Measurements from ENCODE around the gene PEMT. TPM values are rescaled to one million over a fixed set of nuclear protein-coding genes. Genes with fewer than 3 reads are reported as not detected.

Gene PEMT
- total and polyA plus RNA-seq, 2 of the 4 experiments (the other 2 are of a cell fraction): 23.3 to 49.5 TPM

DNA sequence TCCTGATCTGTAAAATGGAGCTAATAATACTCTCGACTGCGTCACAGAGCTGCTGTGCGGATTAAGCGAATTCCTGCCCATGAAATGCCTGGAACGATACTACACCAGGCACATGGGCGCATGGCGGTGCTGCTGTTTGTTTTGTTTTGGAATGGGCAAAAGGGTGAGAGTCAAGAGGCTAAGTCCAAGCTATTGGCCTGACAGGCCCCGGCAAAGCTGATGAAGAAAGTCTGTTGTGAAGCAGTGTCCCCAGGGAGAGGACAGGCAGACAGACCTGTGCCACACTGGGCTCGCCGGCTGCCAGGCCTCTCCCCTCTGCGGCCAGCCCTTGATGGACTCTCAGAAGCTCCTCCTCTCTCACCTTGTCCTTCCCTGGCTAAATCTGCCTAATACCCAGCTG lies 64.0 kb downstream of the PEMT start:
- intact Hi-C loops (cut with micrococcal nuclease): no loop called here
- Histone ChIP-seq H4K20me1 (ENCODE audit: insufficient read depth, low read length) (no peaks in the 10 kb centered on the region; the same call in 1 of the 2 replicates), H3K9ac (ENCODE audit: low read depth, low read length) (no peak overlapping the region), H4K91ac (ENCODE audit: insufficient read depth, low read depth, low read length) (no peak overlapping the region), H2BK15ac (ENCODE audit: low read depth, low read length) (no peak overlapping the region), H2AK5ac (ENCODE audit: low read depth, low read length) (no peak overlapping the region), H3K27ac (ENCODE audit: insufficient read depth, low read length) (no peak overlapping the region), H3K56ac (ENCODE audit: extremely low read depth, insufficient read depth, low read length) (no peak overlapping the region), H2BK120ac (ENCODE audit: low read depth, low read length) (no peak overlapping the region), H3K36me3 (ENCODE audit: control insufficient read depth, insufficient read depth, low read length) (no peaks in the 10 kb centered on the region), H3K18ac (ENCODE audit: low read depth, low read length) (no peak overlapping the region), H3K23ac (ENCODE audit: low read depth, low read length) (no peak overlapping the region), H2BK20ac (ENCODE audit: low read depth, low read length) (no peak overlapping the region), H3K79me1 (ENCODE audit: low read depth in 1 of 2, low read length in 2 of 2) (0 out of 4 replicates have a peak, but pooled peaks cover 0 to 3% of the 10 kb centered on the region in 2 experiments), H2BK5ac (ENCODE audit: low read depth, low read length, poor library complexity, severe bottlenecking) (no peak overlapping the region), H2AFZ (replicated peaks; ENCODE audit: low read length, poor library complexity) (no peak overlapping the region), H3K4me1 (ENCODE audit: control insufficient read depth, insufficient read depth, low read length) (no peaks in the 10 kb centered on the region), H3K9me1 (ENCODE audit: insufficient read depth, low read length) (no peaks in the 10 kb centered on the region), H3K14ac (replicated peaks; ENCODE audit: low read depth, low read length) (no peak overlapping the region), H3K4ac (ENCODE audit: low read depth, low read length) (no peak overlapping the region), H3K9me3 (ENCODE audit: control insufficient read depth, insufficient read depth, low read length) (no peaks in the 10 kb centered on the region), H3K4me3 (ENCODE audit: insufficient read depth, low read depth, low read length) (no peak overlapping the region), H4K5ac (ENCODE audit: low read depth, low read length) (no peak overlapping the region), H3K27me3 (ENCODE audit: control insufficient read depth, insufficient read depth, low read length) (no peaks in the 10 kb centered on the region; the same call in 1 of the 2 replicates), H2AK9ac (replicated peaks; ENCODE audit: low read depth, low read length, poor library complexity) (peak overlapping the region; percentile 86), H4K8ac (ENCODE audit: low read depth in 2 of 2, low read length in 2 of 2) (no peak overlapping the region), H3K4me2 (ENCODE audit: low read depth, low read length) (no peak overlapping the region)
- no peak for ATAC-seq (ENCODE audit: low read depth)
- ChIA-PET CTCF (no interaction called here), POLR2A (ENCODE audit: unreplicated experiment) (interaction anchor here (0.6 kb wide), 1 partner anchor 234 kb away, joined by 6 read pairs; no protein-coding TSS in a partner anchor)
- BruUV-seq (replicated peaks): no TSS peak
- no CpG with 5 or more reads among the region's 11 CpGs for WGBS, 2 experiments (ENCODE audit: extremely low coverage in 2 of 2, insufficient read length in 1 of 2)
- in situ Hi-C loops (cut with MboI; ENCODE audit: low sequenced_read_pairs): no loop called here
- dilution Hi-C loops (cut with HindIII; ENCODE audit: low sequenced_read_pairs, unreplicated experiment): no loop called here
- TF ChIP-seq NFE2L2 (IDR thresholded peaks at IDR 0.05; ENCODE audit: low read depth, low read length) (no peak), RCOR1 (IDR thresholded peaks at IDR 0.05; ENCODE audit: insufficient replicate concordance, low read length) (no peak), BHLHE40 (IDR thresholded peaks at IDR 0.05; ENCODE audit: low read depth, low read length) (no peak), FOS (IDR thresholded peaks at IDR 0.05; ENCODE audit: low read depth, low read length) (no peak), RAD21 (IDR thresholded peaks at IDR 0.05; ENCODE audit: low read length) (no peak), MAFK (IDR thresholded peaks at IDR 0.05; ENCODE audit: low read depth, low read length) (no peak)
- TF ChIP-seq, protein P1, sequence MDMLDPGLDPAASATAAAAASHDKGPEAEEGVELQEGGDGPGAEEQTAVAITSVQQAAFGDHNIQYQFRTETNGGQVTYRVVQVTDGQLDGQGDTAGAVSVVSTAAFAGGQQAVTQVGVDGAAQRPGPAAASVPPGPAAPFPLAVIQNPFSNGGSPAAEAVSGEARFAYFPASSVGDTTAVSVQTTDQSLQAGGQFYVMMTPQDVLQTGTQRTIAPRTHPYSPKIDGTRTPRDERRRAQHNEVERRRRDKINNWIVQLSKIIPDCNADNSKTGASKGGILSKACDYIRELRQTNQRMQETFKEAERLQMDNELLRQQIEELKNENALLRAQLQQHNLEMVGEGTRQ (IDR thresholded peaks at IDR 0.05; ENCODE audit: low read depth, low read length): no peak
- TF ChIP-seq, protein P2, sequence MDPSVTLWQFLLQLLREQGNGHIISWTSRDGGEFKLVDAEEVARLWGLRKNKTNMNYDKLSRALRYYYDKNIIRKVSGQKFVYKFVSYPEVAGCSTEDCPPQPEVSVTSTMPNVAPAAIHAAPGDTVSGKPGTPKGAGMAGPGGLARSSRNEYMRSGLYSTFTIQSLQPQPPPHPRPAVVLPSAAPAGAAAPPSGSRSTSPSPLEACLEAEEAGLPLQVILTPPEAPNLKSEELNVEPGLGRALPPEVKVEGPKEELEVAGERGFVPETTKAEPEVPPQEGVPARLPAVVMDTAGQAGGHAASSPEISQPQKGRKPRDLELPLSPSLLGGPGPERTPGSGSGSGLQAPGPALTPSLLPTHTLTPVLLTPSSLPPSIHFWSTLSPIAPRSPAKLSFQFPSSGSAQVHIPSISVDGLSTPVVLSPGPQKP (IDR thresholded peaks at IDR 0.05; ENCODE audit: borderline replicate concordance, low read depth, low read length): no peak
- DNase-seq: no peak

All from IMR-90 (cell line).